Activated T-cell treated with anti-CD3 and anti-CD28 coated beads, Interleukin-2, amount 50 U/mL, for 24 hours (primary cell): ENCODE measurements around the gene CYP2F1.
"Not testable (repeated sequence)": the region's sequence is repeated elsewhere in the genome, so short reads cannot be mapped to it uniquely, and the experiment has no call there.

Experiments used
- DNase-seq: peaks from one replicate; pipeline ENCODE4 v3.0.0-alpha.2; 2020
- H3K27ac Mint-ChIP-seq: 2 replicates; pipeline ENCODE4 v1.8.0; 2020; ENCODE audit warnings: mild to moderate bottlenecking, mixed read lengths
- H3K27me3 Mint-ChIP-seq: 2 replicates; pipeline ENCODE4 v1.8.0; 2020; ENCODE audit warnings: mixed read lengths
- H3K36me3 Mint-ChIP-seq: 2 replicates; pipeline ENCODE4 v1.8.0; 2020; ENCODE audit warnings: low read depth, mixed read lengths
- H3K4me1 Mint-ChIP-seq: 2 replicates; pipeline ENCODE4 v1.8.0; 2020; ENCODE audit warnings: low read depth, mixed read lengths
- H3K4me3 Mint-ChIP-seq: 2 replicates; pipeline ENCODE4 v1.8.0; 2020; ENCODE audit warnings: mild to moderate bottlenecking, moderate library complexity, mixed read lengths
- H3K9me3 Mint-ChIP-seq: 2 replicates; pipeline ENCODE4 v1.8.0; 2020; ENCODE audit warnings: mixed read lengths

CYP2F1 gene

DNA sequence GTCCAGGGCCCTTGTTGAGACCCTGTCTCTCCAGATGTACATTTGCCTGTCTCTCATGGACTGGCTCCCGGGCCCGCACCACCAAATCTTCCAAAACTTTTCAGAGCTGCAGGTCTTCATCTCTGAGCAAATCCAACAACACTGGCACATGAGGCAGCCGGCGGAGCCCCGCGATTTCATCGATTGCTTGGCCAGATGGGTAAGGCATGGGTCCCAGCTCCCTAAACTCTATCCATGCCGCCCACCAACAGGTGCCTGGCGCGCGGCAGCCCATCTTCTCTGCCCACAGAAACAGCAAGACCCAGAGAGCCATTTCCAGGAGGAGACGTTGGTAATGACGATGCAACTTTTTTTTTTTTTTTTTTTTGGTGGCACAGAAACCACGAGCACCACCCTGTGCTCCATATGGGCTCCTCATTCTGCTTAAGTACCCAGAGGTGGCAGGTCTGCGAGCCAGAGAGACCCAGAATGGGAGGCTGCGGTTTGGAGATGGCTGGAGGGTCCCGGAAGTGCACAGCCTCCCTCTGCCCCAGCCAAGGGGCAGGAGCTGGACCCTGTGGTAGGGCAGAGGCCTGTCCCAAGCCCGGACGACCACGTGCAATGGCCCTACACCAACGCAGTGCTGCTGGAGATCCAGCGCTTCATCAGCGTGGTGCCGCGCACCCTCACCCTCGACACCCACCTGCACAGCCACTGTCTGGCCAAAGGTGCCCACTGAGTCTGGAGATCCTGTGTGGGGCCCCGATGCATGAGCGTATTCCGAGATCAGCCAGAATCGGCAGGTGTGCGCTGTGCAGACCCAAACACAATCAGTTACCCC, 22.6 kb downstream of the CYP2F1 start:
- Mint-ChIP-seq H3K9me3 (no peaks in the 10 kb centered on the region), H3K36me3 (no peaks in the 10 kb centered on the region), H3K4me3 (no peak overlapping the region), H3K4me1 (peaks cover 11% of the 10 kb centered on the region), H3K27me3 (peaks cover 3% of the 10 kb centered on the region), H3K27ac (no peak overlapping the region)
- DNase-seq, result no peak

GRCh38 chr19:41144403-41144802, 30.2 kb downstream of the CYP2F1 start:
- Mint-ChIP-seq H3K4me1 (no peaks in the 10 kb centered on the region), H3K9me3 (no peaks in the 10 kb centered on the region), H3K36me3 (no peaks in the 10 kb centered on the region), H3K4me3 (no peak overlapping the region), H3K27me3 (peaks cover 17% of the 10 kb centered on the region), H3K27ac (no peak overlapping the region)
- DNase-seq, result peak; percentile 85

GRCh38 chr19:41149831-41150230, 35.6 kb downstream of the CYP2F1 start:
- no peak for DNase-seq
- H3K36me3 Mint-ChIP-seq, result no peaks in the 10 kb centered on the region
- no peak overlapping the region for H3K27ac Mint-ChIP-seq
- no peak overlapping the region for H3K4me3 Mint-ChIP-seq
- peaks cover 17% of the 10 kb centered on the region for H3K27me3 Mint-ChIP-seq
- H3K4me1 Mint-ChIP-seq, result no peaks in the 10 kb centered on the region
- H3K9me3 Mint-ChIP-seq, result no peaks in the 10 kb centered on the region

DNA sequence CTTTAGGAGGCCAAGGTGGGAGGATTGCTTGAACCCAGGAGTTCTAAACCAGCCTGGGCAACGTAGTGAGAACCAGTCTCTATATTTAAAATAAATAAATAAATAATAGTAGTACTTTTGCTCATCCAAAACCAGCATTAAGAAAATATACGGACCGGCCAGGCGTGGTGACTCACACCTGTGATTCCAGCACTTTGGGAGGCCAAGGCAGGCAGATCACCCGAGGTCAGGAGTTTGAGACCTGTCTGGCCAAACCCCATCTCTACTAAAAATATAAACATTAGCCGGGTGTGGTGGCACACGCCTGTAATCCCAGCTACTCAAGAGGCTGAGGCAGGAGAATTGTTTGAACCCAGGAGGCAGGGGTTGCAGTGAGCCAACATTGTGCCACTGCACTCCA, 36.8 kb downstream of the CYP2F1 start:
- H3K4me1 Mint-ChIP-seq, H3K27ac Mint-ChIP-seq, H3K4me3 Mint-ChIP-seq, H3K36me3 Mint-ChIP-seq, H3K9me3 Mint-ChIP-seq, DNase-seq: not testable (repeated sequence)
- peaks cover 12% of the 10 kb centered on the region for H3K27me3 Mint-ChIP-seq

GRCh38 chr19:41154060-41154459, 39.8 kb downstream of the CYP2F1 start:
- no peaks in the 10 kb centered on the region for H3K27me3 Mint-ChIP-seq
- no peaks in the 10 kb centered on the region for H3K36me3 Mint-ChIP-seq
- H3K4me1 Mint-ChIP-seq, result no peaks in the 10 kb centered on the region
- DNase-seq, result no peak
- H3K9me3 Mint-ChIP-seq, result no peaks in the 10 kb centered on the region
- H3K27ac Mint-ChIP-seq, result no peak overlapping the region
- H3K4me3 Mint-ChIP-seq, result no peak overlapping the region

DNA sequence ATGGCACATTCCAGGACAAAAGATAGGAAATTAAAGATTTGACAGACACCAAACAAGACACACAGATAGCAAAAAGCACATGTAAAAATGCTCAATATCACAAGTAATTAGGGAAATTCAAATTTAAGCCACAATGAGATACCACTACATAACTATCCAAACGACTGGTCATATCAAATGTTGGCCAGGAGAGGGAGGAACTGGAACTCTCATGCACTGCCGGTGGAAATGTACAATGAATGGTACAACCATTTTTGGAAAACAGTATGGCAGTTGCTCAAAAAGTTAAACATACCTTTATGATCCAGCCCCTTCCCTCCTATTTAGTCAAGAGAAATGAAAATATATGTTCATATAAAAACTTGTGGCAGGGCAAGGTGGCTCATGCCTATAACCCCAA, 42.0 kb downstream of the CYP2F1 start:
- Mint-ChIP-seq H3K4me3 (no peak overlapping the region), H3K27ac (no peak overlapping the region), H3K9me3 (no peaks in the 10 kb centered on the region), H3K4me1 (no peaks in the 10 kb centered on the region), H3K36me3 (no peaks in the 10 kb centered on the region), H3K27me3 (no peaks in the 10 kb centered on the region)
- no peak for DNase-seq

- DNase-seq, result no peak
- Mint-ChIP-seq H3K4me1 (no peaks in the 10 kb centered on the region), H3K36me3 (no peaks in the 10 kb centered on the region), H3K4me3 (no peak overlapping the region), H3K27ac (no peak overlapping the region), H3K27me3 (no peaks in the 10 kb centered on the region), H3K9me3 (no peaks in the 10 kb centered on the region)
Measured at GRCh38 chr19:41159881-41160280, 45.6 kb downstream of the CYP2F1 start.

DNA sequence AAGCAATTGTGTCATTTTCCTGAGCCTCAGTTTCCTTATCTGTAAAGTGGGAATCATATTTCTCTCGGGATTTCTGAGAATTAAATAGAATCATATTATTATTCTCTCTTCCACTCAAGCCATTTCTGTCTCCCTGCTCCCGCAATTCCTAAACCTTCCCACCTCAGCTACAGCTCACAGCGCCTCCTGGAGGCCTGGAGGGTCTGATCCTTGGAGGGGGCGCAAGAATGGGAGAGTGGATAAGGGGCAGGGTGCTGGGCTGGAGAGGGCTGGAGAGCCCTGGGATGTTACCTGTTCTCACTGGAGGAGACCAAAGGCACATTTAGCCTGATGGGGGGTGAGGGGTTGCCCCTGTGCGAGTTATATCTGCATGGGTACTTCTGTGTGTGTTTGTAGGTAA, 47.7 kb downstream of the CYP2F1 start:
- DNase-seq, result no peak
- Mint-ChIP-seq H3K27me3 (no peaks in the 10 kb centered on the region), H3K27ac (no peak overlapping the region), H3K4me1 (no peaks in the 10 kb centered on the region), H3K9me3 (no peaks in the 10 kb centered on the region), H3K36me3 (no peaks in the 10 kb centered on the region), H3K4me3 (no peak overlapping the region)

DNA sequence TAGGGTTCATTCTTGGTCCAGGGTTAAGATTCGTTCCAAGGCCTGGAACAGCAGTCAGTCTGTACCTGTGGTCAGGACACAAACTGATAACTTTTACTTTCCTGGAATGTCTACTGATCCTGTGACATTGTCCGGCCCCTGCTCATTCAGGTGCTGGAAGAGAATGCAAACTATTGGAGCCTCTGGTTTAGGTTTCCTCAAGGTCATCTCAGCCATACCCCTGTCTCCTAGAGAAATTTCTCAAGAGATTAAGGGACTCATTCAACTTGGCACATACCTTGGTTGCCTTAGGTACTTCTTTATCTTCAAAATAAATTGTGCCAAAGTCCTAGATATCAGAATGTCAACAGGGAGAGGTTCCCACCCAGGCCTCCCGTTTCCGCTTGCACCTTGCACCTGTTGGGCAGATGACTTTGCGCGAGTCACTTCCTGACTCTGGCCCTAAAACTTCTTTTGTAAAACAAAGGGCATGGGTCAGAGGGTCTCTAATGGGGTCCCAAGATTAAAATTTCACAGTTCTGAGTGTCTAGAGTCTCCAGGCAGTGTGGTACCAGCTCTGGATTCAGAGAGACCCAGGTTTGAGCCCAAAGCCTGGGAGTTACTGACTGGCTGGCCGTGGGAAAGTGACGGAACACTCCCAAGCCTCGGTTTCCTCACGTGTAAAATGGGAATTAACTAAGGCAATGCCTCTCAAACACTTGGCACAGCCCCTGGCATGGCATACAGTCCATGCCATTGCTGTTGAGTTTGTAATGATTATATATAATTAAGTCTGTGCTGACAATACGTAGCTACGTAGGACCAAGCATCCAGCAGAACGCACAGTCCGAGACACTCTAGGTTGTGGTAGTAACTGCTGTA, 52.9 kb downstream of the CYP2F1 start:
- Mint-ChIP-seq H3K27me3 (no peaks in the 10 kb centered on the region), H3K4me1 (no peaks in the 10 kb centered on the region), H3K9me3 (no peaks in the 10 kb centered on the region), H3K36me3 (no peaks in the 10 kb centered on the region), H3K27ac (no peak overlapping the region), H3K4me3 (no peak overlapping the region)
- no peak for DNase-seq

DNA sequence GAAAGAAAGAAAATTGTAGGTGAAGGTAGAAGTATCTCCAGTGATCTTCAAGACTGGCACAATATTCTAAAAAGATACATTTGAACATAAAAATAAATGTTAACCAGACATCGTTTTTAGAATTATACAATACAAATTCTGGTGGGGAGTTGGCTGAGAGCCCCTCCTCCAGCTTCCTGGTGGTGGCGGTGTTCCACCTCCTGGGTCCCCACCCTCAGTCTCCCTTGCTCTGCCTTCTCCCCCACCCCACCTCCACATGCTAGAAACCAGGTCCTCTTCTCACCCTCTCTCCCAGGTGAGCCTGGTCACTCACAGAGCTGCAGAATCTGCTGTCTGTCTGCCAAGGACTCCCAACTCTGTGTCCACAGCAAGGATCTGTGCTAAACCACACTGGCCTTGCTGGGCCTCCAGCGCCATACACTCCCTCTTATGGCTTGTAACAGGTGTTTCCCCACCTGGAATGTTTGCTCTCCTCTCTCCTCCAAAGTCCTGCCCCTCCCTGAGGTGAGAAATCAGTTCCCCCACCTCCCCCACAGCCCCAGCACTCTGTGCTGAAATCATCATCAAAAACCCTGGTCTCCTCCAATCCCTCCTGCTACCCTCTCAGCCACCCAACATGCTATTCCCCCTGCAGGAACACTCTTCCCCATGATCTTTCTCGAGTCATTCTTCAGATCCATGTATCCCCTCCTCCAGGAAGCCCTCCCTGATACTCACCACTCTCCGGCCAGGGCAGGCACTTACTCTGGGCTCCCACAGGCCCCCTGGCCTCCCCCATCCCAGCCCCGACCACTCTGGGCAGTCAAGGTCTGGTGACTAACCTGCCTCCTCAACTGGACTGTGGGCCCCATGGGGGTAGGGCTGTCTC, 58.3 kb downstream of the CYP2F1 start:
- H3K36me3 Mint-ChIP-seq, result no peaks in the 10 kb centered on the region
- H3K4me1 Mint-ChIP-seq, result peaks cover 12% of the 10 kb centered on the region

GRCh38 chr19:41174297-41174928, 60.2 kb downstream of the CYP2F1 start:
- Mint-ChIP-seq H3K27ac (no peak overlapping the region), H3K4me3 (no peak overlapping the region), H3K9me3 (no peaks in the 10 kb centered on the region), H3K27me3 (no peaks in the 10 kb centered on the region), H3K36me3 (no peaks in the 10 kb centered on the region), H3K4me1 (peaks cover 12% of the 10 kb centered on the region)
- no peak for DNase-seq

More for the DNA sequence above, 58.3 kb downstream of the CYP2F1 start:
- no peak overlapping the region for H3K4me3 Mint-ChIP-seq
- no peaks in the 10 kb centered on the region for H3K27me3 Mint-ChIP-seq
- no peaks in the 10 kb centered on the region for H3K9me3 Mint-ChIP-seq
- no peak for DNase-seq
- H3K27ac Mint-ChIP-seq, result no peak overlapping the region

- Mint-ChIP-seq H3K4me3 (no peak overlapping the region), H3K27ac (peak overlapping the region; percentile 40), H3K27me3 (no peaks in the 10 kb centered on the region), H3K4me1 (peaks cover 12% of the 10 kb centered on the region), H3K9me3 (no peaks in the 10 kb centered on the region), H3K36me3 (no peaks in the 10 kb centered on the region)
- peak; percentile 54 for DNase-seq
Measured at GRCh38 chr19:41175801-41176777, 61.9 kb downstream of the CYP2F1 start.
